ENCODE data around the gene RNF34. TPM values are rescaled to one million over a fixed set of nuclear protein-coding genes. Genes with fewer than 3 reads are reported as not detected.

Gene RNF34
- polyA plus RNA-seq, 1 of the 3 experiments (the other 2 are of a cell fraction) = 29.4 TPM

- POLR2A ChIA-PET = no interaction called here
- Histone ChIP-seq H3K4me3 (ENCODE audit: low read depth in 2 of 2, low read length in 1 of 2) (no peak overlapping the region), H3K79me2 (ENCODE audit: insufficient read depth) (peaks cover 54% of the 10 kb centered on the region), H3K4me2 (no peak overlapping the region), H3K9me3 (no peaks in the 10 kb centered on the region), H3K9ac (no peak overlapping the region), H3K4me1 (ENCODE audit: control insufficient read depth in 1 of 2, insufficient read depth in 2 of 2, low read depth in 1 of 2, low read length in 1 of 2) (peaks cover 0 to 3% of the 10 kb centered on the region in 2 experiments; a peak in 1 of 4 replicates), H2AFZ (ENCODE audit: low read depth) (no peak overlapping the region), H3K9me2 (no peaks in the 10 kb centered on the region), H3F3A (replicated peaks; ENCODE audit: insufficient read depth) (peaks cover 3% of the 10 kb centered on the region), H4K20me1 (ENCODE audit: insufficient read depth) (peaks cover 27% of the 10 kb centered on the region), H3K27me3 (ENCODE audit: insufficient read depth) (no peaks in the 10 kb centered on the region), H3K27ac (ENCODE audit: low read depth in 2 of 2, low read length in 1 of 2) (no peak overlapping the region), H3K36me3 (replicated peaks in 1 of 2; ENCODE audit: control insufficient read depth in 1 of 2, insufficient read depth in 2 of 2, low read length in 1 of 2) (peaks cover 2 to 12% of the 10 kb centered on the region in 2 experiments)
- CTCF ChIA-PET = interaction anchor here (1.8 to 8.1 kb wide), 2 partner anchors 11 to 119 kb away, joined by 6 to 46 read pairs; no protein-coding TSS in a partner anchor
- WGBS (ENCODE audit: low lambda C conversion rate) = 78% methylated on average over 7 of the region's 18 CpGs
- DNase-seq = no peak
- no peak for TF ChIP-seq SMC3 (IDR thresholded peaks at IDR 0.05; ENCODE audit: low read depth, low read length)
- no peak for TF ChIP-seq GATA2 (CRISPR knock-in tag; IDR thresholded peaks at IDR 0.05)
- no peak for TF ChIP-seq ELF1 (IDR thresholded peaks at IDR 0.05)
These were observed 53.7 kb downstream of the RNF34 start for GRCh38 chr12:121453629-121454028.

DNA sequence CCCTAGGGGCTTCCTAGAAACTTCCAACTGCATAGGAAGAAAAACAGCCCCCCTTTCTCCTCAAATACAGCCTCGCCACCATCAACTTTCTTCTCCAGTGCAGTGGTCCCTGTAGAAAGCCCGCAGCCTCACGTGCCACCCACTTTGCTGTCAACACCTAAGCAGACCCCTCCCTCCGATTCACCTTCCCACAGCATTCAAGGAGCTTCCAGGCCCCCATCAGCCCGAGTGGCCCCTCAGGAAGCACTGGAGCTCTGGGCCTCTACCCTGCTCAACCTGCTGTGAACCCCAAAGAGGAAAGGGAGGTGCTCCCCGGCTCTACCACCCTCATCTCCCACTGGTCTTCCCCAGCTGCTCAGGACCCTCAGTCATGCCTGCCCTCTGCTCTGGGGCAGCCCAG lies 55.0 kb downstream of the RNF34 start:
- Histone ChIP-seq H3K4me3 (ENCODE audit: low read depth in 2 of 2, low read length in 1 of 2) (no peak overlapping the region), H3K9me3 (no peaks in the 10 kb centered on the region), H3K36me3 (replicated peaks in 1 of 2; ENCODE audit: control insufficient read depth in 1 of 2, insufficient read depth in 2 of 2, low read length in 1 of 2) (peaks cover 2 to 11% of the 10 kb centered on the region in 2 experiments), H3K9ac (no peak overlapping the region), H3K4me2 (no peak overlapping the region), H4K20me1 (ENCODE audit: insufficient read depth) (peaks cover 28% of the 10 kb centered on the region), H3F3A (replicated peaks; ENCODE audit: insufficient read depth) (peaks cover 3% of the 10 kb centered on the region), H3K27ac (ENCODE audit: low read depth in 2 of 2, low read length in 1 of 2) (no peak overlapping the region), H3K79me2 (ENCODE audit: insufficient read depth) (peaks cover 61% of the 10 kb centered on the region), H3K9me2 (no peaks in the 10 kb centered on the region), H3K4me1 (ENCODE audit: control insufficient read depth in 1 of 2, insufficient read depth in 2 of 2, low read depth in 1 of 2, low read length in 1 of 2) (no peaks in the 10 kb centered on the region), H2AFZ (ENCODE audit: low read depth) (no peak overlapping the region), H3K27me3 (ENCODE audit: insufficient read depth) (no peaks in the 10 kb centered on the region)
- ChIA-PET POLR2A (interaction anchor here (0.6 kb wide), 1 partner anchor 60 kb away, joined by 3 read pairs; no protein-coding TSS in a partner anchor), CTCF (interaction anchor here (1.2 to 8.1 kb wide), 3 partner anchors 10 to 121 kb away, joined by 3 to 46 read pairs (median 14); no protein-coding TSS in a partner anchor)
- no peak for DNase-seq
- TF ChIP-seq MEF2A (IDR thresholded peaks at IDR 0.05; ENCODE audit: borderline replicate concordance, low read depth) (no peak), RXRA (IDR thresholded peaks at IDR 0.05; ENCODE audit: borderline replicate concordance, low read depth) (no peak), SIN3A (IDR thresholded peaks at IDR 0.05; ENCODE audit: borderline replicate concordance, low read depth, low read length) (no peak), EZH2phosphoT487 (IDR thresholded peaks at IDR 0.05; ENCODE audit: borderline replicate concordance, low read depth) (no peak), TAF1 (IDR thresholded peaks at IDR 0.05; ENCODE audit: borderline replicate concordance, low read depth, low read length) (no peak), TCF12 (IDR thresholded peaks at IDR 0.05) (no peak), REST (IDR thresholded peaks at IDR 0.05; ENCODE audit: low read depth, low read length) (no peak), FOXM1 (IDR thresholded peaks at IDR 0.05; ENCODE audit: low read depth) (no peak), JUND (IDR thresholded peaks at IDR 0.05) (no peak), GABPA (IDR thresholded peaks at IDR 0.05; ENCODE audit: low read depth) (no peak), PBX3 (IDR thresholded peaks at IDR 0.05) (no peak)
- 80% methylated on average over 5 of the region's 6 CpGs for WGBS (ENCODE audit: low lambda C conversion rate)
